ENCODE results near the gene KRTAP17-1.

GRCh38 chr17:41301916-41302901 is 13.3 kb downstream of the KRTAP17-1 start, which contains the start of gene KRTAP29-1:
- TF ChIP-seq CTCF (IDR thresholded peaks at IDR 0.05), result no peak
- TF ChIP-seq FOXM1 (IDR thresholded peaks at IDR 0.05; ENCODE audit: low read depth), result no peak
- TF ChIP-seq USF2 (IDR thresholded peaks at IDR 0.05; ENCODE audit: borderline replicate concordance, low read depth, low read length), result no peak
- no peak for TF ChIP-seq REST (IDR thresholded peaks at IDR 0.05; ENCODE audit: low read depth, low read length)
- no peak for TF ChIP-seq POLR2AphosphoS5 (IDR thresholded peaks at IDR 0.05; ENCODE audit: low read depth, low read length)

All from SK-N-SH (cell line).